Natural killer cell treated with Interleukin-12 subunit alpha and Interleukin-12 subunit beta and Interleukin-15 and Interleukin-18, amount 100 ng/mL, for 72 hours (primary cell): Measurements from ENCODE around the gene CFAP43. TPM values are rescaled to one million over a fixed set of nuclear protein-coding genes. Genes with fewer than 3 reads are reported as not detected.
"Not testable (repeated sequence)": the region's sequence is repeated elsewhere in the genome, so short reads cannot be mapped to it uniquely, and the experiment has no call there.

Experiments used
- ATAC-seq, 2 donors: fragments of 150-1000 bp; cut with Tn5 transposase in 1 of 2; sonication (Bioruptor Pico), chemical (Tn5 transposase) in 1 of 2; 2 replicates each; pipeline ENCODE4 v1.10.0; 2021
- DNase-seq: peaks from one replicate; pipeline ENCODE4 v3.0.0; 2022; ENCODE audit warnings: low spot score
- H3K27ac Mint-ChIP-seq, 2 donors: 1 replicate in 1 of 2; 2 replicates in 1 of 2; pipeline ENCODE4 v1.8.0; 2022; ENCODE audit warnings: mixed read lengths in 2 of 2, mild to moderate bottlenecking in 1 of 2, moderate library complexity in 1 of 2
- H3K27me3 Mint-ChIP-seq, 2 donors: 1 replicate in 1 of 2; 2 replicates in 1 of 2; pipeline ENCODE4 v1.8.0; 2022; ENCODE audit warnings: mixed read lengths in 2 of 2
- H3K36me3 Mint-ChIP-seq: one replicate; pipeline ENCODE4 v1.8.0; 2022; ENCODE audit warnings: mixed read lengths
- H3K4me1 Mint-ChIP-seq, 2 donors: 1 replicate in 1 of 2; 2 replicates in 1 of 2; pipeline ENCODE4 v1.8.0; 2022; ENCODE audit warnings: low read depth in 2 of 2, mixed read lengths in 2 of 2, mild to moderate bottlenecking in 1 of 2
- H3K4me3 Mint-ChIP-seq: one replicate; pipeline ENCODE4 v1.8.0; 2022; ENCODE audit warnings: mixed read lengths
- H3K9me3 Mint-ChIP-seq: 2 replicates; pipeline ENCODE4 v1.8.0; 2022; ENCODE audit warnings: mixed read lengths
- total RNA-seq, 2 donors: library from RNA; stranded (reverse); gene quantifications; one replicate each; pipeline ENCODE4 v1.2.3, GENCODE V29; 2022

CFAP43 gene
- total RNA-seq, 2 donors from 2014 or later: not detected

- H3K4me1 Mint-ChIP-seq: peaks cover 26 to 40% of the 10 kb centered on the region in 2 donors
- peaks cover 8 to 14% of the 10 kb centered on the region in 2 donors for H3K27me3 Mint-ChIP-seq
- no peak overlapping the region for H3K4me3 Mint-ChIP-seq
- no peak for DNase-seq
- no peak for ATAC-seq
- H3K36me3 Mint-ChIP-seq: peaks cover 5% of the 10 kb centered on the region
- H3K9me3 Mint-ChIP-seq: no peaks in the 10 kb centered on the region
- H3K27ac Mint-ChIP-seq: no peak overlapping the region
These were observed 19.3 kb upstream of the CFAP43 start for GRCh38 chr10:104251443-104251842.

- Mint-ChIP-seq H3K4me1 (peaks cover 15 to 31% of the 10 kb centered on the region in 2 donors), H3K27me3 (peaks cover 8 to 14% of the 10 kb centered on the region in 2 donors), H3K9me3 (no peaks in the 10 kb centered on the region), H3K36me3 (peaks cover 1% of the 10 kb centered on the region), H3K27ac (no peak overlapping the region), H3K4me3 (no peak overlapping the region)
- DNase-seq (no peak), ATAC-seq (no peak)
These were observed 18.2 kb upstream of the CFAP43 start for GRCh38 chr10:104250371-104250770.

GRCh38 chr10:104248931-104249330, 16.8 kb upstream of the CFAP43 start:
- peaks cover 9 to 25% of the 10 kb centered on the region in 2 donors for H3K4me1 Mint-ChIP-seq
- H3K4me3 Mint-ChIP-seq, H3K27ac Mint-ChIP-seq, DNase-seq, ATAC-seq, H3K9me3 Mint-ChIP-seq, H3K36me3 Mint-ChIP-seq: not testable (repeated sequence)
- peaks cover 8 to 14% of the 10 kb centered on the region in 2 donors for H3K27me3 Mint-ChIP-seq

- peak; percentile 56 to 69 for ATAC-seq
- Mint-ChIP-seq H3K4me3 (peak overlapping the region; percentile 42), H3K27ac (peak overlapping the region; percentile 68 to 78), H3K36me3 (no peaks in the 10 kb centered on the region), H3K4me1 (peaks cover 0 to 15% of the 10 kb centered on the region in 2 donors), H3K9me3 (no peaks in the 10 kb centered on the region), H3K27me3 (peaks cover 9 to 22% of the 10 kb centered on the region in 2 donors)
- DNase-seq: no peak
These were observed 15.5 kb upstream of the CFAP43 start for GRCh38 chr10:104247513-104248146.

GRCh38 chr10:104246976-104247375, 14.8 kb upstream of the CFAP43 start:
- DNase-seq: no peak
- Mint-ChIP-seq H3K36me3 (no peaks in the 10 kb centered on the region), H3K4me3 (peak overlapping the region; percentile 42), H3K27me3 (peaks cover 10 to 23% of the 10 kb centered on the region in 2 donors), H3K4me1 (peaks cover 0 to 12% of the 10 kb centered on the region in 2 donors), H3K9me3 (no peaks in the 10 kb centered on the region), H3K27ac (peak overlapping the region; percentile 68 to 78)
- ATAC-seq: peak; percentile 66 to 86

- no peak overlapping the region for H3K4me3 Mint-ChIP-seq
- no peaks in the 10 kb centered on the region for H3K9me3 Mint-ChIP-seq
- no peaks in the 10 kb centered on the region for H3K36me3 Mint-ChIP-seq
- peaks cover 0 to 12% of the 10 kb centered on the region in 2 donors for H3K4me1 Mint-ChIP-seq
- DNase-seq: no peak
- ATAC-seq: no peak
- H3K27me3 Mint-ChIP-seq: peaks cover 12 to 26% of the 10 kb centered on the region in 2 donors
- no peak overlapping the region for H3K27ac Mint-ChIP-seq
These were observed 13.0 kb upstream of the CFAP43 start for GRCh38 chr10:104245066-104245632.

GRCh38 chr10:104243512-104243911, 11.3 kb upstream of the CFAP43 start:
- no peaks in the 10 kb centered on the region for H3K9me3 Mint-ChIP-seq
- H3K4me3 Mint-ChIP-seq: no peak overlapping the region
- DNase-seq: no peak
- no peak for ATAC-seq
- H3K27me3 Mint-ChIP-seq: peaks cover 11 to 33% of the 10 kb centered on the region in 2 donors
- H3K27ac Mint-ChIP-seq: no peak overlapping the region
- H3K4me1 Mint-ChIP-seq: peaks cover 0 to 12% of the 10 kb centered on the region in 2 donors
- no peaks in the 10 kb centered on the region for H3K36me3 Mint-ChIP-seq

- Mint-ChIP-seq H3K4me1 (peaks cover 0 to 12% of the 10 kb centered on the region in 2 donors), H3K27me3 (peaks cover 9 to 33% of the 10 kb centered on the region in 2 donors), H3K4me3 (peak overlapping the region; percentile 37)
- not testable (repeated sequence) for H3K36me3 Mint-ChIP-seq, DNase-seq, H3K9me3 Mint-ChIP-seq, ATAC-seq, H3K27ac Mint-ChIP-seq
These were observed 10.8 kb upstream of the CFAP43 start for GRCh38 chr10:104243009-104243408.

- no peaks in the 10 kb centered on the region for H3K9me3 Mint-ChIP-seq
- no peak overlapping the region for H3K27ac Mint-ChIP-seq
- peaks cover 0 to 12% of the 10 kb centered on the region in 2 donors for H3K4me1 Mint-ChIP-seq
- H3K36me3 Mint-ChIP-seq: no peaks in the 10 kb centered on the region
- ATAC-seq (no peak), DNase-seq (no peak)
- H3K27me3 Mint-ChIP-seq: peaks cover 9 to 33% of the 10 kb centered on the region in 2 donors
- no peak overlapping the region for H3K4me3 Mint-ChIP-seq
These were observed 10.4 kb upstream of the CFAP43 start for GRCh38 chr10:104242545-104242944.

- Mint-ChIP-seq H3K36me3 (no peaks in the 10 kb centered on the region), H3K4me3 (no peak overlapping the region), H3K9me3 (no peaks in the 10 kb centered on the region), H3K4me1 (no peaks in the 10 kb centered on the region), H3K27me3 (peaks cover 22 to 33% of the 10 kb centered on the region in 2 donors), H3K27ac (no peak overlapping the region)
- no peak for ATAC-seq
- DNase-seq: no peak
These were observed 7.9 kb upstream of the CFAP43 start for GRCh38 chr10:104240078-104240477.

- Mint-ChIP-seq H3K4me1 (peaks cover 12 to 14% of the 10 kb centered on the region in 2 donors), H3K4me3 (no peak overlapping the region), H3K9me3 (no peaks in the 10 kb centered on the region), H3K36me3 (peaks cover 5% of the 10 kb centered on the region), H3K27ac (no peak overlapping the region), H3K27me3 (peaks cover 30 to 35% of the 10 kb centered on the region in 2 donors)
- DNase-seq (no peak), ATAC-seq (no peak)
These were observed 3.6 kb upstream of the CFAP43 start for GRCh38 chr10:104235801-104236200.

- no peak for DNase-seq
- Mint-ChIP-seq H3K4me1 (peaks cover 14 to 16% of the 10 kb centered on the region in 2 donors), H3K27me3 (peaks cover 28 to 36% of the 10 kb centered on the region in 2 donors), H3K27ac (no peak overlapping the region), H3K36me3 (peaks cover 5% of the 10 kb centered on the region), H3K4me3 (no peak overlapping the region), H3K9me3 (no peaks in the 10 kb centered on the region)
- no peak for ATAC-seq
These were observed 2.8 kb upstream of the CFAP43 start for GRCh38 chr10:104234934-104235333.

- Mint-ChIP-seq H3K4me1 (peaks cover 14 to 16% of the 10 kb centered on the region in 2 donors), H3K9me3 (no peaks in the 10 kb centered on the region), H3K27ac (peak overlapping the region in 1 of 2 donors; percentile 28)
These were observed 1.7 kb upstream of the CFAP43 start for GRCh38 chr10:104233817-104234216.

GRCh38 chr10:104232613-104233102, 494 bp upstream of the CFAP43 start:
- no peak for DNase-seq
- H3K9me3 Mint-ChIP-seq: no peaks in the 10 kb centered on the region
- H3K27ac Mint-ChIP-seq: peak overlapping the region; percentile 50 to 51
- peaks cover 14 to 16% of the 10 kb centered on the region in 2 donors for H3K4me1 Mint-ChIP-seq
- ATAC-seq: peak; percentile 40 to 41
- peaks cover 5% of the 10 kb centered on the region for H3K36me3 Mint-ChIP-seq
- peaks cover 30 to 32% of the 10 kb centered on the region in 2 donors for H3K27me3 Mint-ChIP-seq
- H3K4me3 Mint-ChIP-seq: peak overlapping the region; percentile 91

More at GRCh38 chr10:104233817-104234216, 1.7 kb upstream of the CFAP43 start:
- Mint-ChIP-seq H3K36me3 (peaks cover 5% of the 10 kb centered on the region), H3K4me3 (peak overlapping the region; percentile 81), H3K27me3 (peaks cover 24 to 28% of the 10 kb centered on the region in 2 donors)
- DNase-seq (no peak), ATAC-seq (no peak)
